ENCODE results near the gene CSMD2.

CSMD2 gene

GRCh38 chr1:34053660-34054059 is 111.4 kb downstream of the CSMD2 start:
- in situ Hi-C loops (cut with HindIII; ENCODE audit: low sequenced_read_pairs) = no loop called here
- no peak for TF ChIP-seq CTCF (IDR thresholded peaks at IDR 0.05; ENCODE audit: low read depth, low read length)
- H3K4me3 ChIP-seq (ENCODE audit: low read depth, low read length) = no peak overlapping the region
- DNase-seq (ENCODE audit: low read depth, low spot score) = no peak

GRCh38 chr1:34052565-34052964 is 112.5 kb downstream of the CSMD2 start:
- in situ Hi-C loops (cut with HindIII; ENCODE audit: low sequenced_read_pairs) = no loop called here
- DNase-seq (ENCODE audit: low read depth, low spot score) = no peak
- no peak overlapping the region for H3K4me3 ChIP-seq (ENCODE audit: low read depth, low read length)
- no peak for TF ChIP-seq CTCF (IDR thresholded peaks at IDR 0.05; ENCODE audit: low read depth, low read length)

- in situ Hi-C loops (cut with HindIII; ENCODE audit: low sequenced_read_pairs) = no loop called here
- TF ChIP-seq CTCF (IDR thresholded peaks at IDR 0.05; ENCODE audit: low read depth, low read length) = no peak
These were observed 114.1 kb downstream of the CSMD2 start for GRCh38 chr1:34050709-34051485.

GRCh38 chr1:34049994-34050393 is 115.0 kb downstream of the CSMD2 start:
- TF ChIP-seq CTCF (IDR thresholded peaks at IDR 0.05; ENCODE audit: low read depth, low read length) = no peak

More at GRCh38 chr1:34050709-34051485, 114.1 kb downstream of the CSMD2 start:
- H3K4me3 ChIP-seq (ENCODE audit: low read depth, low read length) = no peak overlapping the region
- no peak for DNase-seq (ENCODE audit: low read depth, low spot score)

GRCh38 chr1:34049477-34049876 is 115.6 kb downstream of the CSMD2 start:
- in situ Hi-C loops (cut with HindIII; ENCODE audit: low sequenced_read_pairs) = no loop called here
- TF ChIP-seq CTCF (IDR thresholded peaks at IDR 0.05; ENCODE audit: low read depth, low read length) = no peak
- DNase-seq (ENCODE audit: low read depth, low spot score) = no peak
- no peak overlapping the region for H3K4me3 ChIP-seq (ENCODE audit: low read depth, low read length)

More at GRCh38 chr1:34049994-34050393, 115.0 kb downstream of the CSMD2 start:
- no peak for DNase-seq (ENCODE audit: low read depth, low spot score)
- H3K4me3 ChIP-seq (ENCODE audit: low read depth, low read length) = no peak overlapping the region
- in situ Hi-C loops (cut with HindIII; ENCODE audit: low sequenced_read_pairs) = no loop called here

GRCh38 chr1:34037856-34038255 is 127.2 kb downstream of the CSMD2 start:
- in situ Hi-C loops (cut with HindIII; ENCODE audit: low sequenced_read_pairs) = no loop called here
- TF ChIP-seq CTCF (IDR thresholded peaks at IDR 0.05; ENCODE audit: low read depth, low read length) = no peak
- DNase-seq (ENCODE audit: low read depth, low spot score) = no peak
- H3K4me3 ChIP-seq (ENCODE audit: low read depth, low read length) = no peak overlapping the region

Measured in astrocyte of the spinal cord (primary cell).